Central memory CD4-positive, alpha-beta T cell (primary cell): ENCODE measurements around the gene METRNL.

Experiments
- DNase-seq: peaks from one replicate; pipeline ENCODE4 v3.0.0; 2022

The METRNL gene

GRCh38 chr17:83081684-83082201 is 2.3 kb downstream of the METRNL start:
- DNase-seq = no peak

GRCh38 chr17:83082424-83082823 is 3.0 kb downstream of the METRNL start:
- DNase-seq = no peak

- no peak for DNase-seq
Measured at GRCh38 chr17:83082909-83083367, 3.5 kb downstream of the METRNL start.

GRCh38 chr17:83083368-83084201 is 4.2 kb downstream of the METRNL start:
- peak; percentile 48 for DNase-seq

- DNase-seq = no peak
Measured at GRCh38 chr17:83084214-83084613, 4.8 kb downstream of the METRNL start.

GRCh38 chr17:83084621-83085056 is 5.2 kb downstream of the METRNL start:
- DNase-seq = no peak

GRCh38 chr17:83085103-83085502 is 5.7 kb downstream of the METRNL start:
- DNase-seq = no peak

GRCh38 chr17:83085526-83086198 is 6.3 kb downstream of the METRNL start:
- DNase-seq = no peak

- DNase-seq = no peak
Measured at GRCh38 chr17:83086199-83086880, 6.9 kb downstream of the METRNL start.

GRCh38 chr17:83086907-83087787 is 7.7 kb downstream of the METRNL start:
- no peak for DNase-seq

GRCh38 chr17:83087788-83088360 is 8.5 kb downstream of the METRNL start:
- DNase-seq = no peak

- DNase-seq = no peak
Measured at GRCh38 chr17:83088451-83088850, 9.0 kb downstream of the METRNL start.

- DNase-seq = no peak
Measured at GRCh38 chr17:83088909-83089308, 9.5 kb downstream of the METRNL start.

GRCh38 chr17:83089328-83090132 is 10.1 kb downstream of the METRNL start:
- DNase-seq = no peak

- DNase-seq = no peak
Measured at GRCh38 chr17:83090444-83091256, 11.2 kb downstream of the METRNL start.

- no peak for DNase-seq
Measured at GRCh38 chr17:83091257-83092141, 12.1 kb downstream of the METRNL start.

- DNase-seq = no peak
Measured at GRCh38 chr17:83092186-83092585, 12.8 kb downstream of the METRNL start.

- no peak for DNase-seq
Measured at GRCh38 chr17:83092931-83093330, 13.5 kb downstream of the METRNL start.

- no peak for DNase-seq
Measured at GRCh38 chr17:83093506-83093905, 14.1 kb downstream of the METRNL start.
